ENCODE measurements around the gene STXBP2. TPM values are rescaled to one million over a fixed set of nuclear protein-coding genes. Genes with fewer than 3 reads are reported as not detected.

STXBP2 gene
- total and polyA plus RNA-seq, 2 experiments from 2014 or later, result 58.6 to 142 TPM

- DNase-seq (ENCODE audit: low spot score), result no peak
- Histone ChIP-seq H3K4me3 (no peak overlapping the region), H3K79me2 (peaks cover 61% of the 10 kb centered on the region), H3K9me2 (replicated peaks; ENCODE audit: insufficient read depth) (no peaks in the 10 kb centered on the region), H3K27me3 (no peaks in the 10 kb centered on the region), H4K20me1 (ENCODE audit: insufficient read depth, poor library complexity, severe bottlenecking) (peaks cover 76% of the 10 kb centered on the region), H3K4me1 (ENCODE audit: insufficient read depth) (no peaks in the 10 kb centered on the region), H3K4me2 (no peak overlapping the region), H3K36me3 (replicated peaks; ENCODE audit: insufficient read depth, low read depth) (no peaks in the 10 kb centered on the region), H2AFZ (no peak overlapping the region), H3K27ac (no peak overlapping the region), H3K9me3 (ENCODE audit: low read depth) (no peaks in the 10 kb centered on the region)
- 88% methylated on average over 11 of the region's 11 CpGs for WGBS (ENCODE audit: low lambda C conversion rate, missing lambda C conversion rate)
- TF ChIP-seq EZH2phosphoT487 (IDR thresholded peaks at IDR 0.05; ENCODE audit: low read depth, severe bottlenecking, unreplicated experiment), result no peak
These were observed 33.9 kb upstream of the STXBP2 start for GRCh38 chr19:7602935-7603497.

- Histone ChIP-seq H3K4me3 (no peak overlapping the region), H4K20me1 (ENCODE audit: insufficient read depth, poor library complexity, severe bottlenecking) (peaks cover 68% of the 10 kb centered on the region), H3K79me2 (peaks cover 52% of the 10 kb centered on the region), H3K36me3 (replicated peaks; ENCODE audit: insufficient read depth, low read depth) (no peaks in the 10 kb centered on the region), H3K9me2 (replicated peaks; ENCODE audit: insufficient read depth) (no peaks in the 10 kb centered on the region), H2AFZ (no peak overlapping the region), H3K27ac (no peak overlapping the region), H3K27me3 (no peaks in the 10 kb centered on the region), H3K4me1 (ENCODE audit: insufficient read depth) (no peaks in the 10 kb centered on the region), H3K9me3 (ENCODE audit: low read depth) (no peaks in the 10 kb centered on the region), H3K4me2 (no peak overlapping the region)
- no peak for TF ChIP-seq EZH2 (IDR thresholded peaks at IDR 0.05; ENCODE audit: borderline replicate concordance)
- no peak for TF ChIP-seq EZH2phosphoT487 (IDR thresholded peaks at IDR 0.05; ENCODE audit: low read depth, severe bottlenecking, unreplicated experiment)
- no peak for TF ChIP-seq CTCF (IDR thresholded peaks at IDR 0.05; ENCODE audit: poor library complexity)
- no peak for DNase-seq (ENCODE audit: low spot score)
- WGBS (ENCODE audit: low lambda C conversion rate, missing lambda C conversion rate), result 78% methylated on average over 9 of the region's 9 CpGs
These were observed 33.0 kb upstream of the STXBP2 start for GRCh38 chr19:7603919-7604318.

DNA sequence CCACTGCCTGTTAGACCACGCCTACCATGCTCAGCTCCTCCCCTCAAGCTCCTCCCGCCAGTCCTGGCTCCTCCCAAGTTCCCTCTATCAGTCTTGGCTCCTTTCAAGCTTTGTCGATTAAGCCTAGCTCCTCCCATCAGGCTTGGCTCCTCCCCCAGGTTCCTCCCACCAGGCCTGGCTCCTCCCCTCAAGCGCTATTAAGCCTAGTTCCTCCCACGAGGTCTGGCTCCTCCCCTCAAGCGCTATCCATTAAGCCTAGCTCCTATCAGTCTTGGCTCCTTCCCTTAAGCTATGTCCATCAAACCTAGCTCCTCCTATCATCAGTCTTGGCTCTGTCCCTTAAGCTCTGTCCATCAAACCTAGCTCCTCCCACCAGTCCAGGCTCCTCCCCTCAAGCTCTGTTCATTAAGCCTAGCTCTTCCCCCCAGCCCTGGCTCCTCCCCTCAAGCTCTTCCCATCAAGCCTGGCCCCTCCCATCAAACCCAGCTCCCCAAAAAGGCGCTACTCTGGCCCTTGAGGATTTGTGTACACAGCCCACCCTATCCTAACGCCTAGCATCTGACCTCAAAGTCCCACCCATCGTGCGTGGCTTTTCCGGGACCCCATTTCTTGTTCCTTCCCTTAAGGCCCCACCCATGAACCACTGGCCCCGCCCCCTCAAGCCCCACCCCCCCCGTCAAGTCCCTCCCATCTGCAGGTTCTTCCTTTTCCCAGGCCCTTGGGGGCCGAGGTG lies 31.3 kb upstream of the STXBP2 start:
- H3K9me2 ChIP-seq (replicated peaks; ENCODE audit: insufficient read depth), result no peaks in the 10 kb centered on the region
- no peaks in the 10 kb centered on the region for H3K36me3 ChIP-seq (replicated peaks; ENCODE audit: insufficient read depth, low read depth)
- no peak overlapping the region for H3K27ac ChIP-seq
- H3K27me3 ChIP-seq, result no peaks in the 10 kb centered on the region
- no peak for TF ChIP-seq EZH2 (IDR thresholded peaks at IDR 0.05; ENCODE audit: borderline replicate concordance)
- no peak for TF ChIP-seq CTCF (IDR thresholded peaks at IDR 0.05; ENCODE audit: poor library complexity)
- TF ChIP-seq EZH2phosphoT487 (IDR thresholded peaks at IDR 0.05; ENCODE audit: low read depth, severe bottlenecking, unreplicated experiment), result no peak
- no peak overlapping the region for H2AFZ ChIP-seq
- H3K4me2 ChIP-seq, result no peak overlapping the region
- no peaks in the 10 kb centered on the region for H3K9me3 ChIP-seq (ENCODE audit: low read depth)
- H3K4me1 ChIP-seq (ENCODE audit: insufficient read depth), result no peaks in the 10 kb centered on the region
- H3K4me3 ChIP-seq, result no peak overlapping the region
- H3K79me2 ChIP-seq, result peaks cover 52% of the 10 kb centered on the region
- whole genome bisulfite sequencing (ENCODE audit: low lambda C conversion rate, missing lambda C conversion rate), result 92% methylated on average over 9 of the region's 14 CpGs
- peaks cover 68% of the 10 kb centered on the region for H4K20me1 ChIP-seq (ENCODE audit: insufficient read depth, poor library complexity, severe bottlenecking)
- DNase-seq (ENCODE audit: low spot score), result no peak

GRCh38 chr19:7606289-7606688 lies 30.6 kb upstream of the STXBP2 start:
- no peaks in the 10 kb centered on the region for H3K9me3 ChIP-seq (ENCODE audit: low read depth)
- no peak for DNase-seq (ENCODE audit: low spot score)
- H3K79me2 ChIP-seq, result peaks cover 46% of the 10 kb centered on the region
- H3K4me3 ChIP-seq, result no peak overlapping the region
- H3K9me2 ChIP-seq (replicated peaks; ENCODE audit: insufficient read depth), result no peaks in the 10 kb centered on the region
- H2AFZ ChIP-seq, result no peak overlapping the region
- 92% methylated on average over 17 of the region's 17 CpGs for WGBS (ENCODE audit: low lambda C conversion rate, missing lambda C conversion rate)
- no peaks in the 10 kb centered on the region for H3K36me3 ChIP-seq (replicated peaks; ENCODE audit: insufficient read depth, low read depth)
- H4K20me1 ChIP-seq (ENCODE audit: insufficient read depth, poor library complexity, severe bottlenecking), result peaks cover 61% of the 10 kb centered on the region
- H3K27ac ChIP-seq, result no peak overlapping the region
- no peak overlapping the region for H3K4me2 ChIP-seq
- TF ChIP-seq EZH2phosphoT487 (IDR thresholded peaks at IDR 0.05; ENCODE audit: low read depth, severe bottlenecking, unreplicated experiment), result no peak
- TF ChIP-seq EZH2 (IDR thresholded peaks at IDR 0.05; ENCODE audit: borderline replicate concordance), result no peak
- no peak for TF ChIP-seq CTCF (IDR thresholded peaks at IDR 0.05; ENCODE audit: poor library complexity)
- no peaks in the 10 kb centered on the region for H3K4me1 ChIP-seq (ENCODE audit: insufficient read depth)
- no peaks in the 10 kb centered on the region for H3K27me3 ChIP-seq
